Astrocyte (in vitro differentiated cells and primary cell): ENCODE results near the gene TUFT1. TPM values are rescaled to one million over a fixed set of nuclear protein-coding genes. Genes with fewer than 3 reads are reported as not detected.
A peak's percentile ranks its signal among the peaks of the same experiment; 100 is the strongest.

ENCODE experiments used
- DNase-seq: peaks from one replicate; pipeline ENCODE4 v3.0.0-alpha.2; 2010; ENCODE audit warnings: low read depth
- FAIRE-seq: peaks from 2 replicates; lab custom pipeline; 2011; peaks lifted over from hg19 to GRCh38; lab: Jason Lieb, UNC
- H2AFZ ChIP-seq: 2 replicates; pipeline ENCODE4 v1.6.0; 2012; ENCODE audit warnings: low read depth, low read length, inconsistent platforms
- H3K27ac ChIP-seq: 2 replicates; pipeline ENCODE4 v1.5.1; 2011; ENCODE audit warnings: low read depth, low read length, inconsistent platforms
- H3K27me3 ChIP-seq: 2 replicates; pipeline ENCODE4 v1.6.0; 2011; ENCODE audit warnings: low read length, inconsistent platforms; ENCODE audit not compliant: insufficient read depth
- H3K36me3 ChIP-seq: 2 replicates; pipeline ENCODE4 v1.5.1; 2011; ENCODE audit warnings: low read length, inconsistent platforms; ENCODE audit not compliant: insufficient read depth
- H3K4me1 ChIP-seq: 2 replicates; pipeline ENCODE4 v1.5.1; 2011; ENCODE audit warnings: low read length, inconsistent platforms; ENCODE audit not compliant: insufficient read depth
- H3K4me2 ChIP-seq: 2 replicates; pipeline ENCODE4 v1.6.0; 2012; ENCODE audit warnings: low read length, inconsistent platforms
- H3K4me3 ChIP-seq: 2 replicates; pipeline ENCODE4 v1.5.1; 2011; ENCODE audit warnings: low read depth, mild to moderate bottlenecking, low read length, inconsistent platforms; ENCODE audit not compliant: insufficient read depth
- H3K79me2 ChIP-seq: 2 replicates; pipeline ENCODE4 v1.6.0; 2012; ENCODE audit warnings: mild to moderate bottlenecking, low read length, inconsistent platforms; ENCODE audit not compliant: insufficient read depth
- H3K9ac ChIP-seq: 2 replicates; pipeline ENCODE4 v1.6.0; 2012; ENCODE audit warnings: mild to moderate bottlenecking, low read length, inconsistent platforms
- H3K9me3 ChIP-seq: 2 replicates; pipeline ENCODE4 v1.5.1; 2012; ENCODE audit warnings: low read depth, mild to moderate bottlenecking, low read length, inconsistent platforms; ENCODE audit not compliant: insufficient read depth
- H4K20me1 ChIP-seq: 2 replicates; pipeline ENCODE4 v1.6.0; 2012; ENCODE audit warnings: low read length, inconsistent platforms; ENCODE audit not compliant: insufficient read depth
- H3K27ac Mint-ChIP-seq: one replicate; pipeline ENCODE4 v1.8.0; 2021; ENCODE audit warnings: mild to moderate bottlenecking, mixed read lengths; ENCODE audit not compliant: unreplicated experiment
- H3K27me3 Mint-ChIP-seq: one replicate; pipeline ENCODE4 v1.8.0; 2021; ENCODE audit warnings: low read depth, mixed read lengths; ENCODE audit not compliant: unreplicated experiment
- H3K36me3 Mint-ChIP-seq: one replicate; pipeline ENCODE4 v1.8.0; 2021; ENCODE audit warnings: low read depth, mixed read lengths; ENCODE audit not compliant: unreplicated experiment
- H3K4me1 Mint-ChIP-seq: one replicate; pipeline ENCODE4 v1.8.0; 2021; ENCODE audit warnings: low read depth, mixed read lengths; ENCODE audit not compliant: unreplicated experiment
- H3K4me3 Mint-ChIP-seq: one replicate; pipeline ENCODE4 v1.8.0; 2021; ENCODE audit warnings: mild to moderate bottlenecking, moderate library complexity, mixed read lengths; ENCODE audit not compliant: unreplicated experiment
- H3K9me3 Mint-ChIP-seq: one replicate; pipeline ENCODE4 v1.8.0; 2021; ENCODE audit warnings: mild to moderate bottlenecking, mixed read lengths; ENCODE audit not compliant: unreplicated experiment
- CTCF ChIP-seq: IDR thresholded peaks from 2 replicates; pipeline ENCODE4 v1.5.1; 2011; ENCODE audit warnings: low read depth, mild to moderate bottlenecking, inconsistent platforms, low read length, moderate library complexity; ENCODE audit not compliant: insufficient read depth
- EZH2 ChIP-seq: IDR thresholded peaks from 2 replicates; pipeline ENCODE4 v1.6.1; 2012; ENCODE audit warnings: mild to moderate bottlenecking, low read length, inconsistent platforms; ENCODE audit not compliant: insufficient read depth
- total RNA-seq: library from RNA; stranded (reverse); gene quantifications from 2 replicates; pipeline ENCODE4 v1.2.1, GENCODE V29; 2021

Gene TUFT1
- total RNA-seq, 1 donor from 2014 or later = 90.6 TPM

- peak overlapping the region; percentile 50 for H3K27ac Mint-ChIP-seq
- no peak overlapping the region for H3K4me3 Mint-ChIP-seq
- H3K4me1 Mint-ChIP-seq = peaks cover 7% of the 10 kb centered on the region
- no peak overlapping the region for H3K9ac ChIP-seq
- H3K27me3 Mint-ChIP-seq = peaks cover 4% of the 10 kb centered on the region
- H3K79me2 ChIP-seq = no peaks in the 10 kb centered on the region
- peaks cover 2% of the 10 kb centered on the region for H3K9me3 Mint-ChIP-seq
- H3K4me1 ChIP-seq = peaks cover 11% of the 10 kb centered on the region
- no peaks in the 10 kb centered on the region for H3K36me3 ChIP-seq
- H3K9me3 ChIP-seq = no peaks in the 10 kb centered on the region
- no peak for FAIRE-seq
- H3K36me3 Mint-ChIP-seq = no peaks in the 10 kb centered on the region
- no peak overlapping the region for H3K27ac ChIP-seq
- no peak overlapping the region for H3K4me3 ChIP-seq
- DNase-seq = no peak
- peak overlapping the region; percentile 22 for H3K4me2 ChIP-seq
- no peaks in the 10 kb centered on the region for H3K27me3 ChIP-seq
- no peak overlapping the region for H2AFZ ChIP-seq
- no peak for TF ChIP-seq CTCF
- TF ChIP-seq EZH2 = no peak
- H4K20me1 ChIP-seq = no peaks in the 10 kb centered on the region
These were observed 44.8 kb upstream of the TUFT1 start for GRCh38 chr1:151495316-151495715.

- Mint-ChIP-seq H3K9me3 (peaks cover 2% of the 10 kb centered on the region), H3K27me3 (peaks cover 4% of the 10 kb centered on the region), H3K4me3 (no peak overlapping the region), H3K36me3 (no peaks in the 10 kb centered on the region), H3K4me1 (peaks cover 26% of the 10 kb centered on the region), H3K27ac (no peak overlapping the region)
- no peak for TF ChIP-seq EZH2
- no peak for TF ChIP-seq CTCF
- no peak for DNase-seq
- no peak for FAIRE-seq
- H3K9ac ChIP-seq = no peak overlapping the region
- no peaks in the 10 kb centered on the region for H4K20me1 ChIP-seq
- no peaks in the 10 kb centered on the region for H3K9me3 ChIP-seq
- H2AFZ ChIP-seq = no peak overlapping the region
- no peaks in the 10 kb centered on the region for H3K27me3 ChIP-seq
- H3K4me2 ChIP-seq = no peak overlapping the region
- no peak overlapping the region for H3K27ac ChIP-seq
- peaks cover 15% of the 10 kb centered on the region for H3K4me1 ChIP-seq
- H3K4me3 ChIP-seq = no peak overlapping the region
- no peaks in the 10 kb centered on the region for H3K36me3 ChIP-seq
- H3K79me2 ChIP-seq = no peaks in the 10 kb centered on the region
These were observed 40.7 kb upstream of the TUFT1 start for GRCh38 chr1:151499365-151499764.

- H4K20me1 ChIP-seq = no peaks in the 10 kb centered on the region
- Mint-ChIP-seq H3K36me3 (no peaks in the 10 kb centered on the region), H3K9me3 (peaks cover 2% of the 10 kb centered on the region), H3K4me3 (no peak overlapping the region), H3K4me1 (peaks cover 26% of the 10 kb centered on the region), H3K27ac (no peak overlapping the region), H3K27me3 (peaks cover 4% of the 10 kb centered on the region)
- no peak overlapping the region for H2AFZ ChIP-seq
- no peak for DNase-seq
- H3K27me3 ChIP-seq = no peaks in the 10 kb centered on the region
- peaks cover 9% of the 10 kb centered on the region for H3K4me1 ChIP-seq
- H3K36me3 ChIP-seq = no peaks in the 10 kb centered on the region
- no peak for FAIRE-seq
- H3K4me3 ChIP-seq = no peak overlapping the region
- no peak overlapping the region for H3K4me2 ChIP-seq
- H3K9me3 ChIP-seq = no peaks in the 10 kb centered on the region
- H3K79me2 ChIP-seq = no peaks in the 10 kb centered on the region
- H3K9ac ChIP-seq = no peak overlapping the region
- no peak overlapping the region for H3K27ac ChIP-seq
- TF ChIP-seq EZH2 (no peak), CTCF (no peak)
These were observed 40.2 kb upstream of the TUFT1 start for GRCh38 chr1:151499930-151500329.
